GM18498 (cell line): ENCODE measurements around the gene SYT13.

Experiments used
- ATAC-seq: cut with Tn5 transposase; IDR thresholded peaks from one replicate; pipeline ENCODE4 v1.9.1; 2021; ENCODE audit warnings: mild to moderate bottlenecking, moderate library complexity; ENCODE audit not compliant: unreplicated experiment

SYT13 gene

DNA sequence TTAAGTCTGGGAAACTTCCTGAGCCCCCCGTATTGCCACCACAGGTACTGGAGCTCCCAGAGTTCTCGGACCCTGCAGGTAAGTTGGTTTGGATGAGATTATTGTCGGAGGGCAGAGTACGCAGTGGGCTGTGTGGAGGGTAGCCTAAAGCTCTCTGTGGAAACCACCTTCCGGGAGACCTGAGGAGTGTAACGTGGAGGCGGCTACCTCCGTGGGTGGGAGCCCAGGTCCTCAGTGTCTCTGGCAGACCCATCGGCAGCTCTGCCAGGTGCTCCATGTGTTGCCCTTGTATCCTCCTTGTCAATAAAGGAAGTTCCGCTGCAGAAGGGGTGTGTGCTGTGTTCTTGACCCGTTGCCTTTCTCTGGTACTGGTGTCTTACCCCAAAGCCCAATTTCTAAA, 61.4 kb downstream of the SYT13 start:
- ATAC-seq, result no peak

DNA sequence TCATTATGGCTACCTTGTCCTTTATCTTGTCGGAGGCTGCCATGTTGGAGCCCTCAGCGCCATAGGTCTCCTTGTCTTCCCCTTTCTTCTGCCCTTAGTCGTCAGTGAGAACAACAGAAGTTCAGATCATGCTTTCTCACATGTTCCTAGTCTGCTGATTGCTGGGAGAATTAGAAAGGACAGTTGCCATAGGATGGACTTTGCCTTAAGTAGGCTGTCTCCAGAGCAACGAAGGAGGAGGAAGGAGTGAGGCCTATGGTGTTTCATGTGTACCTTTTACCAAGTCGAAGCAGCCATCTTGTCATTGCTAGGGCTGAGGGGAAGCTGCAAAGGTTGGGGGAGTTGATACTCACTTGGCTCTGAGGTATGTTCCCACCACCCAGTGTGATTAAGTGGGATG, 62.6 kb downstream of the SYT13 start:
- no peak for ATAC-seq

DNA sequence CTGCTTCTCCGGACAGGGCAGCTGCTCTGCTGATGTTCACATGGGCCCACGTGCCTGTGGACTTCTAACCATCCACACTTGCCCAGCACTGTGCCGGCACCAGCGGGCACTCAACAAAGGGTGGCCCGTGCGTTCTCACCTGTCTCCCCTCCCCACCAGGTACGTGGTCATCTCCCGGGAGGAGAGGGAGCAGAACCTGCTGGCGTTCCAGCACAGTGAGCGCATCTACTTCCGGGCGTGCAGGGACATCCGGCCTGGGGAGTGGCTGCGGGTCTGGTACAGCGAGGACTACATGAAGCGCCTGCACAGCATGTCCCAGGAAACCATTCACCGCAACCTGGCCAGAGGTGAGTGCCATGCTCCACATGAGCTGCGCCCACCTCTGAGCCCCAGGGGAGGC, 66.7 kb downstream of the SYT13 start:
- ATAC-seq, result no peak

DNA sequence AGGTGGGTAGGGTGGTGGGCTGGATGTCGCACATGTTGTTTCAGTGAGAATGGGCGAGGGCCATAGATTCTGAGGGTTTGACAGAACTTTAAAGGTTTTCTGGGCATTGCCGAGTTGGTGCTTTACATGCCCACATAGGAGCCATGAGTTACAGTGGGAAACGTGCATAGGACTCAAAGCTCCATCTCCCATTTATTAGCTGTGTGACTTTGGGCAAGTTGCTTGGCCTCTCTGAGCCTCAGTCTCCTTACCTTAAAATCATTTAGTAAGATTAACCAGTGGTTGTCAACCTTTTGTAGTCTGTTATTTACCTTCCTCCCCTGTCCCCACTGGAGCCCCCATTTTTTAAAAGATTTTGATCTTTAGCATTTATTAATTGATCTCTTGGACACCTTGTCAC, 67.4 kb downstream of the SYT13 start:
- no peak for ATAC-seq

DNA sequence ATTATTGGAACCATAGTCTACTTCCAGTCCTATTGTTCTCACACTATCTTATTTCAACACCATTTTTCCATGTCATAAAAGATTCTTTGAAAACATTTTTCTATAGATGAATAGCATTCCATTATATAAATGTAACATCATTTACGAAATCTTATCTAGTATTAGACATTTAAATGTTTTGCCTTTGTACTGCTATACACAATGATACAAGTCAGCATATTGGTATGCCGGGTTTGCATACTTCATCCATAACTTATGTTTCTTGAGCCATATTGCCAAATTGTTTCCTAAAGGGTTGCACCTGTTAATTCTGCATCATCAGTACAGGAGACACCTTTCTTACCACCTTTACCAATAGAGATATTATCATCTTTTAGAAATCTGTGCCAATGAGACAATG, 68.2 kb downstream of the SYT13 start:
- no peak for ATAC-seq

DNA sequence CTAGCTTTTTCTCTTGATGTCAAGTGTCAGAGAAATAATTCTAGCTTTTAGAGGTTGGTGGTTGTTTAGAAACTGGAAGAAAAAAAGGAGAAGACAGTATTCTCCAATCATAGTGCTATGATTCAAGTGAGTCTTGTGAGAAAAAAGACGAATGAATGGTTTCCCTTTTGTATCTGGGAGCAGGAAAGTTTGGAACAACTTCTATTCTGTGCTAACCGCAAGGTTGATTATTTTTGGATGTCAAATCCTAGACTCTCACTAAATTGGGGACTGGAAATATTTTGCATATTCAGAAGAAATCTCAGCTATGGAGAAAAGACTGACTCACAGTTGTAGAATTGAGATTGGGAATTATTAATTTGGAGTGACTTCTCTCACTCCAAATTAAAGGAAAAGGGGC, 69.2 kb downstream of the SYT13 start:
- ATAC-seq, result no peak

DNA sequence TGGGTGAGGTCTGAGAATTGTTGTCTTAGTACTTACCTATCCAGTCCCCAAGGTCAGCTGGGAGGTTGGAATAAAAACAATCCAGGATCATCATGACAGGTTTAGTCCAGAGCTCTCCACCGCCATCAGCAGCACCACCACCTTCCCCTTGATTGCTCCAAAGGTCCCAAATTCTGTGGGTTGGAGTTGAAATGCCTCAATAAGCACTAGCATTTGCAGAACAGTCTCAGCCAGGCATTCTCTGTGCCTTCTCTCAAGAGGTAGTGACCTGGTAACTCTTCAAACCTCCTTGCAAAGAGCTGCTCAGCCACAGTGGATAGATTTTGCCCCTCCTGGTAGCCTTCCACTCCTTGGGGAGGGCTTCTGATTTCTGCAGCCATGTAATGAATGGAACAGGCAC, 70.1 kb downstream of the SYT13 start:
- ATAC-seq, result no peak

DNA sequence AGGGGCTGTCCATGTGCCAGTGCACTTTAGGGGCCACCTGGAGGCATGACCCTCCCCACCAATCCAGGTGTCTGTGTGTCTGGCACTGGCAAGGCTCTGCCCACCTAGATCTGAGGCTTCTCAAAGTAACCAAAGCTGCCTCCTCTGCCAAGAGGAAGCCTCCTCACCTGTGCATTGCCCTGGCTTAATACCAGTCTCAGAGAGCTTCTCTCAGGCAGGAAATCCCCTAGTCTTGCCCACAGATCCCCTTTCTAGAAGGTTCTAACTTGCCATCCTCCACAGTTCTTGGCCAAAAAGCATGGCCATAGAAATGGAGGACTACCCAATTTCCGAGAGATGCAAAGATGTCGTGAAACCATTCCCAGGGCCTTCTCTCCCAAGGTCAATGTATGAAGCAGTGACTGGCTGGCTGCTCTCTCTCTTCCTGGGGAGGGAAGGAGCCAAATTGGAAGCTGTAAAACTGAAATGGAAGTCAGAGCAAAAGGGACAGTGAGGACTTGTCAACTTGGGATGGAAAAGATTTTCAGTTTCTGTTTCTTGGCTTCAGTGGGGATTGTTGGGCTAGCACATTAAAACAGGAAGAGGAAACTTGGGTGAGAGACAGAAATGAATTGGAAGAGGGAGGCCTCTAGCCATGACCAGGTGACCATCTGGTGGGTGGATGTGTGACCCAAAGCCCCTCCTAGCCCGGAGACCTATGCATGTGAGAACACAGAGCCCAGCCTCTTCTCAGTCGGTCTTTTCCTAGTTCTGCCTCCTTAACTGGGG, 70.9 kb downstream of the SYT13 start:
- no peak for ATAC-seq

DNA sequence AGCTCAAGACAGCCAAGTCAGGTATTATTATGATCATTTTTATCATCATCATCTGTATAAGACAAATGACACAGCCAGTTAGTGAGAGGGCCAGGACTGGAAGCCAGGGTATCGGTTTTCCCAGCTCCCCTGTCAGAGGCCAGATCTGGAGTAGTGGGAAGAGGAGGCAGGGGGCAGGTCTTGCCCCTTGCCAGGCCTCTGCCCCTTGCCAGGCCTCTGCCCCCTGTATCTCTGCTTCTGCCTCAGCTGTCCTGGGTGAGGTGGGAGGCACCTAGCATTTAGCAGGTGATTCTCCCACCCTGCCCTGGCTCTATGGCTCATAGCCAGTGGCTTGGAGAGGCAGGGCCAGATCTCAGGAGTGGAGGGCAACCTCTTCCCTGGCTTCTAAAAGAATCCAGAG, 72.4 kb downstream of the SYT13 start:
- ATAC-seq, result no peak

DNA sequence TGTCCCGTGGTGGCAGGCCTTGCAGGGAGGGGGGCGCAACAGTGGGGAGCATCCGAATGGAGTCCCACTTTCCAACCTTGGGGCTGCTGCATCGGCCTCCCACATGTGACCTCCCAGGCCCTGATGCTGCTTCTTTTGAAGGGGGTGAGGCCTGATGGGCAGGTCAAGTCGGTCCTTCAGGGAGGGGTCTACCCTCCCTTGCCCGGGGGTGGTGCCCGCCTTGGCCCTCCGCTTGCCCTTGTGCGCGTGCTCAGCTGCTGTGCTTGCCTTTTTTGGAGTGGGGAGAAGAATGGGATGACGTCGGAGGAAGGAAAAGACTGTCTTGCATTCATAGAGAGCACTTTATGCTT, 72.8 kb downstream of the SYT13 start:
- ATAC-seq, result no peak

DNA sequence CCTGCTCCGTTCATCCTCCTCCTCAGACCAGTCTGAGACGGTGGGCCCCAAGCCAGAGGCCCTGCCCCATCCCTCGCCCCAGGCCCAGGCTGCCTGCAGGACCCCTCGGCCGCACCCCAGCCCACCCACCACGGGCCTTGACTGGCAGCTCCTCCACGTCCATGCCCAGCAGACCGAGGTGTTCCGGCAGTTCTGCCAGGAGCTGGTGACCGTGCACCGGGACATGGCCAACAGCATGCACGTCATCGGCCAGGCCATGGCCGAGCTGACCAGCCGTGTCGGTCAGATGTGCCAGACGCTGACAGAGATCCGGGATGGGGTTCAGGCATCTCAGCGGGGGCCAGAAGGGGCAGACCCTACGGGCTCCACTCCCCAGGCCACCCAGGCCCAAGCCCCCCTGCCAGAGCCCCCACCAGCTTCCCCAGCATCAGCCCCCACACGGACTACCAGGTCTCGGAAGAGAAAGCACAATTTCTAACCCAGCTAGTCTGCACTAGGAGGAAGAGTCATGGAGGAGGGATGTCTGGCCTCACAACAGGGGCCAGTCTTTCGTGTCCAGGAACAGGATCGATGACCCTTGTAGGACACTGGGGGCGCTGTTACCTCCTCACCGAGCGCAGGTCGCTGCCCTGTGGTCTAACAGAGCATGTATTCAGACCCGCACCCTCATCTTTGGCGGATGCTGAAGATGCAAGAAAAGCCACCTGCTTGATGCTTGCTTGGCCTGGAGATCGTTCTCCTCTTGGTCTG, 73.4 kb downstream of the SYT13 start:
- no peak for ATAC-seq

DNA sequence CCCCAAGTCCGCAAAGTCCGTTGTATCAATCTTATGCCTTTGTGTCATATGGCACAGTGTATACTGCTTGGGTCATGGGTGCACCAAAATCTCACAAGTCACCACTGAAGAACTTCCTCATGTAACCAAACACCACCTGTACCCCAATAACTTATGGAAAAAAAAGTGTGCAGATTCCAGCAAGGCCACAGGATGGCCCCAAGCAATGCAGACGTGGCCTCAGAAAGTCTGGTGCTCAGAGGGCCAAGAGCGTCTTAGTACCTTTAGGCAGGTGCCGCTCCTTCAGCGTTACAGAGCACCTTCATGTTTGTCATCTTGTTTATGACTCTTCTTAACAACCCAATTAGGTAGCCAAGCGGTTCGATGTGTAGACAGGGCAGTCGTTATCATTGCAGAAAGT, 74.4 kb downstream of the SYT13 start:
- no peak for ATAC-seq

DNA sequence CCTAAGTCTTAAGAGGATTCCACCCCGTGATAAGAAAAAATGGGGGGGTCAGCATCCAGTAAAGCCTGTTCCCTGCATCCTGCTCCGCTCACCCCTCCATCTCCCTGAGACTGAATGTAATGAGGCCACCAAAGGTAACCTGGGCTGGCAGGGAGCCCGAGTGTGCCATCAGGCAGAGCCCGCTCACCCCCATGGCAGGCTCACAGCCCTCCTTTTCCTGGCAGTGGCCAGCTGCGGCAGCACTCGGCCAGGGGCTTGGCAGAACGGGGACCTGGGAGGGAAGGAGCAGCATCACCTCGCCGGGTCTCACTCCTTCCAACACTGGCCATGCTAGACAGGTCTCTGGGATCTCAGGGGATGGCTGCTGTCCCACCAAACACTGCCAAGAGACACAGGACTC, 75.3 kb downstream of the SYT13 start:
- no peak for ATAC-seq

DNA sequence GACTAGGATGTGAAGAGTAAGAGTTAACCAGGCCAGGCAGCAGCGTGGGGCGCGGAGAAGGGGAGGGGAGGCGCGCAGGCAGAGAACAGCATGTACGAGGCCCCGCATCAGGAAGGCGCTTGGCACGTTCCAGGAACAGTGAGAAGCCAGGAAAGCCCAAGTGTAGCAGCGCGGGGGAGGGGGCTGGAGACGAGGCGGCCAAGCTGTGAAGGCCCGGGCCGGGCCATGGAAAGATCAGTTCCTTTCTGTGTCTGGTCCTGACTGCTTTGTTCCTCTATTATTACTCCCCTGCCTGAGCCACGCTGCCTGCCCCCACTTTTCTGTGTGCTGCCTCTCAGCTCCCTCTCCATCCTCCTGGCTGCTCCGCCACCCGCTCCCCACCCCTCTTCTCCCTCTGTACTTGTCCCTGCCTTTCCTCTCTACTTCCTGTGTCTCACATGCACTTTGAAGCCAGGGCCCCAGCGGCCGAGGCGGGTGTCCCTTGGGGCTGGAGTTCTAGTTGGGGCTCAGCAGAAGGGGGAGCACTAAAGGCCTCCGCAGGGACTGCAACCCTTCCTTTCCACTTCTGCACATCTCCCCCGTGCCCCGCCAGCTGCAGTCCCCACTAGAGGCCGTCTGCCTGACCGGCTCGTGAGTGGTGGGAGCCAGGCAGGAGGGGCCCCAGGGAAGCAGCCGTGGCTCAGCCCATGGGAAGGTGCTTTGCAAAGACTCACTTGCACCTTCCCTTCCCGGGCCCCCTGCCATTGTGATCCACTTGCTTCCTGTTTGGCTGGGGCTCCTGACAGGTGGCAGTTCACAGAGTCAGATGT, 76.0 kb downstream of the SYT13 start:
- no peak for ATAC-seq

DNA sequence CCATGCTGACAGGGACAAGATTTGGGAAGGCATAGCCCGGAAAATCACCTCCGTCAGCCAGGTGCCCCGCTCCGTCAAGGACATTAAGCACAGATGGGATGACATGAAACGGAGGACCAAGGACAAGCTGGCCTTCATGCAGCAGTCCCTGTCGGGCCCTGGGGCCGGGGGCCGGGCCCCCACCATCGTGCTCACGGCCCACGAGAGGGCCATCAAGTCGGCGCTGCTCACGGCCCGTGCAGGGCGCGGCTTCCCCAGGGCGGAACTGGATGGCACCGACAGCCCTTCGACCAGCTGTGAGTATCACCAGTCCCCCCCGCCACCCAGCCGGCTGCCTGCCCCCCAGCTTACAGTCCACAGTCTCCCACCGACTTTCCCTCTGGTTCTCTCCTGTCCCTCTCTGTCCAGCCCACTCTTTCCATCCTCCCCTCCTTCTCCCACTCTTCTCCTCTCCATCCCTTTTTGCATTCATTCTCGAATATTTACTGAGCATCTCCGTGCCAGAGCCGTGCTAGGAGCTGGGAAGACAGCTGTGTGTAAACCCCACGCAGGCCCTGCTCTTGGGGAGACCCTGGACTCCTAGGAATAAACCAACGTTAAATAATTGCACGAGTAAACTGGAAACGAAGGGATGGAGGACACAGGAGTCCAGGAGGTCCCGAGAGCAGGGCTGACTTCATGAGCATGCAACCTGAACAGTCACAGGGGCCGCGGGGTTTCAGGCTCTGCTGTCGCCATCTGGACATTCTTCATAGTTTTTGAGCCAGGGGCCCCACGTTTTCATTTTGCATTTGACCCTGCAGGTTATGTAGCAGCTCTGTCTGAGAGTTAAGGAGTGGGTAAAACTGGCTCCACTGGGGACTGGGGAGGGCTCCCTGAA, 76.9 kb downstream of the SYT13 start:
- ATAC-seq, result no peak

DNA sequence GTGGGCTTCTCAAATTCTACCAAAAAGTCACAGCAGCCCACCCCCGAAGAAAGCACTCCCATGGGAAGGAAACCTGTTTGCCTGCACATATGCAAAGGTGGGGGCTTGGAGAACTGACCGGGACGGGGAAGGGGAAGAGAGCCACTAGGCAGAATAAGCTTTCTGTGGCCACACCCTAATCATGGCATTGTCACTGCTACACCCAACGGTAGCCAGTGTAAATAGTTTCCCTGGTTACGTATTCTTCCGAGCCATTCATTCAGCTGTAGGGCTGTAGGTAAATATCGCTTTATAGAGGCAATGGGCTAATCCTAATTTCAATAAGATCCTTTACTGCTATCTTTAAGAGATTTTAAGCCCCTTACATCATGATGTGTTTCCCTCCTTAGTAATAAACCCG, 78.0 kb downstream of the SYT13 start:
- no peak for ATAC-seq

DNA sequence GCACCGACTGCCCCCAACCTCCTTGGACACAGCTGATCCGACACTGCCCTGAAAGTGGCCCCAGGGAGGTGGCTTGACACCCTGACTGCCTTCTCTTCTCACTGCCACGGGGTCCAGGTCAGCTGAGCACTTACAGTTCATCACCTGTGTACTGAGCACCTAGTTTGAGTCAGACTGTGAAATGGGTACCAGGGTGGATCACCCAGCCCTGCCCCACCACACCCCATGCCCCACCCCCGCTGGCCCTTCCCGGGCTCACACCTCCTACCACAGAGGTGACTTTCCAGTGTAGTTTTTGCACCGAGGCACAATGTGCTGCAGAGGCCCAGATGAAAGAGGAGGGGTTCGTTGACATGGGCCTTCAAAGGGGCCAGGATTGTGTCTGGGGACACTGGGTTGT, 80.2 kb downstream of the SYT13 start:
- no peak for ATAC-seq

DNA sequence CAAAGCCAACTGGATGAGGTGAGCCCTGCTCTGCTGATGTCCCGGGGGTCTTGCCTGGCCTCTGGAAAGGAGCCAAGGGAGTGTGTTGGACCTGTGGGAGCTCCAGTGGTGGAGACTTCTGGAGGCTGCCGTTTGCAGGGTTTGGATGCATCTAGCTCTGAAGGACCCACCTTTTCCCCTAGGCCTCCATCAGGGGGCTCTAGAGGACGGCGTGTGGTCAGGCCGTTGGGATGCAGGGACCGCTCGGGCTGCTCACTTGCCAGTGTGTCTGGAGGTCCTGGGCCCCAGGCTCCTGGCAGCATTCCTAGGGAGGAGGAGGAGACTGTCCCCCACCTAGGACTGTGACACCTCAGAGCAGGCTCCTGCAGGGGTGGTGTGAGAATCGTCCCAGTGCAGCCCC, 81.4 kb downstream of the SYT13 start:
- ATAC-seq, result no peak

DNA sequence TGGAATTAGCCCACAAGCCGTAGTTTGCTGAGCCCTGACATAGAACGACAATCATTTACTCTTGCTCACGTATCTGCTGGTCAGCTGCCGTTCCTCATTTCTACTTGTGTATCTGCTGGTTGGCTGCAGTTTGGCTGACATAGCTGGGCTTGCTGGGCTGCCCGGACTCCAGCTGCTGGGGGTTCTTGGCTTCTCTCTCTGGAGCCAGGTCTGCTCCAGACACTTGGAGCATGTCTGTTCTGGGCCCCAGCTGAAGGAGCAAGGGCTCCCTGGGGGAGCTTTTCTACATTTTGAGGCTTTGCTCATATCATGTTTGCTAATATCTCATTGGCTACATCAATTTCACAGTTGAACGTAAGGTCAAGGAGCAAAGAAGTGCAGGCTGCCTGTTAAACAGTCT, 92.4 kb downstream of the SYT13 start:
- no peak for ATAC-seq
